Measurements from ENCODE around the gene TAS2R10.

DNA sequence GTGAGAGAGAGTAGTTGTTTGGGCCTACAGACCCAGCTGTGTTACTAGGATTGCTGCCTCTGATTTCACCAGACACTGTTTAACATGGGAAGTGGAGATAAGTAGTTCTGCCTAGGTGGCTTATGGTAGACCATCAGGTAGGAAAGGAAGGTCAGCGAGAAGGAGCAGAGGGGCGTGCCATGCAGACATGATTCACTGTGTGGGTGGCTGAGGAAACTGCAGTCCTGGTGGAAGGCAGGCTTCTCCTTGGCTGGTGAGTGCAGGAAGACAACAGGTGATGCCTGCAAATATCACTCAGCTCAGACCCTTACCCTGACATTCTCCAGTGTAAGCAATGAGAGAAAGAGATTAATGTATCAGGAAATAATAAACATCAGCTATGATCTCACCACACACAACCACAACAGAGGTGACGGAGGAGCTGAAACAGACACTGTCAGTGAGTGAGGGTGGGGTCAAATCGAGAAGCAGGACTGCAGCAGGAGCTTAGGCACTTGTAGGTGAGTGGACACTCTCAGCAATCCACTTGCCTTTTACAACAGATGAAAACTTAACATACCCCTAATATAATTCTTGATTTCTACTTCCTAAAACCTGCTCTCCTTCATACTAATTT is 25.2 kb upstream of the TAS2R10 start:
- no peak for TF ChIP-seq CTCF (IDR thresholded peaks at IDR 0.05)
- TF ChIP-seq EZH2 (IDR thresholded peaks at IDR 0.05), result no peak
- TF ChIP-seq EZH2phosphoT487 (IDR thresholded peaks at IDR 0.05), result no peak

Measured in neural progenitor cell (in vitro differentiated cells).